LHCN-M2 (cell line): Measurements from ENCODE around the gene SDHAF2. TPM values are rescaled to one million over a fixed set of nuclear protein-coding genes. Genes with fewer than 3 reads are reported as not detected.
"Not testable (repeated sequence)": the region's sequence is repeated elsewhere in the genome, so short reads cannot be mapped to it uniquely, and the experiment has no call there.

ENCODE experiments used
- DNase-seq: peaks from one replicate; pipeline ENCODE4 v3.0.0-alpha.2; 2012; ENCODE audit warnings: low read depth
- total RNA-seq: library from RNA; depleted of rRNA; stranded (reverse); fragments of >200 nt; gene quantifications from 2 replicates; pipeline ENCODE4 v1.2.3, GENCODE V29; 2014

Gene SDHAF2
- total RNA-seq, 1 experiment from 2014 or later = 38.2 TPM

- no peak for DNase-seq
These were observed 46.4 kb downstream of the SDHAF2 start for GRCh38 chr11:61476371-61476770.

- DNase-seq = no peak
These were observed 47.2 kb downstream of the SDHAF2 start for GRCh38 chr11:61477126-61477525.

GRCh38 chr11:61477727-61478148, 47.8 kb downstream of the SDHAF2 start:
- DNase-seq = no peak

- not testable (repeated sequence) for DNase-seq
These were observed 49.6 kb downstream of the SDHAF2 start for GRCh38 chr11:61479360-61480058.

GRCh38 chr11:61480261-61480993, 50.5 kb downstream of the SDHAF2 start:
- no peak for DNase-seq

- peak; percentile 13 for DNase-seq
These were observed 51.0 kb downstream of the SDHAF2 start for GRCh38 chr11:61480994-61481335.

- DNase-seq = no peak
These were observed 51.9 kb downstream of the SDHAF2 start for GRCh38 chr11:61481806-61482205.

GRCh38 chr11:61482513-61482912, 52.6 kb downstream of the SDHAF2 start:
- DNase-seq = no peak

GRCh38 chr11:61484541-61484940, 54.6 kb downstream of the SDHAF2 start:
- DNase-seq = no peak

GRCh38 chr11:61485080-61485479, 55.2 kb downstream of the SDHAF2 start:
- DNase-seq = no peak

- DNase-seq = no peak
These were observed 56.2 kb downstream of the SDHAF2 start for GRCh38 chr11:61486011-61486620.

GRCh38 chr11:61486779-61487178, 56.9 kb downstream of the SDHAF2 start:
- DNase-seq = no peak

GRCh38 chr11:61487342-61488025, 57.6 kb downstream of the SDHAF2 start:
- no peak for DNase-seq

GRCh38 chr11:61488651-61489291, 58.8 kb downstream of the SDHAF2 start:
- DNase-seq = no peak

- no peak for DNase-seq
These were observed 60.2 kb downstream of the SDHAF2 start for GRCh38 chr11:61489833-61490721.

GRCh38 chr11:61491736-61492395, 61.9 kb downstream of the SDHAF2 start:
- no peak for DNase-seq

GRCh38 chr11:61494381-61494961, 64.5 kb downstream of the SDHAF2 start:
- DNase-seq = peak; percentile 26

- DNase-seq = peak; percentile 46
These were observed 66.1 kb downstream of the SDHAF2 start for GRCh38 chr11:61495801-61496601.
